Caco-2 (cell line): Measurements from ENCODE around the gene LSM3. TPM values are rescaled to one million over a fixed set of nuclear protein-coding genes. Genes with fewer than 3 reads are reported as not detected.

ENCODE experiments used
- BruUV-seq: library from RNA; stranded (reverse); fragments of 400-500 nt; replicated peaks from 2 replicates; lab custom pipeline; 2021; lab: Mats Ljungman, UMichigan
- CTCF ChIA-PET: fragments of 300-600 bp; sonication (Branson Sonifier 250); formaldehyde crosslinking; loops from one replicate; lab custom pipeline; 2022; ENCODE audit warnings: antibody characterized with exemption; lab: Charles Lee
- POLR2A ChIA-PET: fragments of 300-600 bp; sonication (Branson Sonifier 250); formaldehyde crosslinking; loops from one replicate; lab custom pipeline; 2022; ENCODE audit warnings: antibody characterized with exemption; lab: Charles Lee
- DNase-seq, 2 experiments: peaks; one replicate each; pipeline versions ENCODE4 v3.0.0 to v3.0.0-alpha.2; 2020 to 2022
- H3K27me3 ChIP-seq: replicated peaks from 2 replicates; pipeline ENCODE4 v1.6.0; 2011; ENCODE audit warnings: low read length; ENCODE audit not compliant: control insufficient read depth, insufficient read depth
- H3K36me3 ChIP-seq: 2 replicates; pipeline ENCODE4 v1.5.1; 2011; ENCODE audit warnings: low read length; ENCODE audit not compliant: control insufficient read depth, insufficient read depth
- H3K4me1 ChIP-seq: fragments of 250-450 bp; sonication (Bioruptor Pico); 2 replicates; pipeline ENCODE4 v1.5.1; 2020; ENCODE audit warnings: mild to moderate bottlenecking
- H3K4me3 ChIP-seq: 2 replicates; pipeline ENCODE4 v1.5.1; 2011; ENCODE audit warnings: low read depth, mild to moderate bottlenecking, control low read depth, low read length
- H3K9me3 ChIP-seq: fragments of 250-450 bp; sonication (Bioruptor Pico); 2 replicates; pipeline ENCODE4 v1.5.1; 2020; ENCODE audit warnings: mild to moderate bottlenecking, moderate library complexity
- H3K27ac Mint-ChIP-seq: one replicate; pipeline ENCODE4 v1.8.0; 2022; ENCODE audit warnings: mixed read lengths; ENCODE audit not compliant: unreplicated experiment
- H3K27me3 Mint-ChIP-seq: one replicate; pipeline ENCODE4 v1.8.0; 2022; ENCODE audit warnings: mixed read lengths; ENCODE audit not compliant: insufficient read depth, unreplicated experiment
- H3K36me3 Mint-ChIP-seq: one replicate; pipeline ENCODE4 v1.8.0; 2022; ENCODE audit warnings: mild to moderate bottlenecking, mixed read lengths; ENCODE audit not compliant: insufficient read depth, unreplicated experiment
- H3K4me1 Mint-ChIP-seq: one replicate; pipeline ENCODE4 v1.8.0; 2022; ENCODE audit warnings: low read depth, mixed read lengths; ENCODE audit not compliant: unreplicated experiment
- H3K4me3 Mint-ChIP-seq: one replicate; pipeline ENCODE4 v1.8.0; 2022; ENCODE audit warnings: mild to moderate bottlenecking, moderate library complexity, mixed read lengths; ENCODE audit not compliant: unreplicated experiment
- H3K9me3 Mint-ChIP-seq: one replicate; pipeline ENCODE4 v1.8.0; 2022; ENCODE audit warnings: mixed read lengths; ENCODE audit not compliant: unreplicated experiment
- intact Hi-C: fragments of 100-400 bp; cut with micrococcal nuclease; formaldehyde crosslinking; loops from one replicate; pipeline ENCODE4 v1.10.0; 2022; ENCODE audit not compliant: unreplicated experiment
- total RNA-seq: library from RNA; stranded (reverse); gene quantifications from 2 replicates; pipeline ENCODE4 v1.2.3, GENCODE V29; 2022
- TF ChIP-seq, protein P1 (sequence below), 2 experiments: fragments of 200-600 bp in 1 of 2; IDR thresholded peaks; 1 replicate in 1 of 2; 2 replicates in 1 of 2; pipeline versions ENCODE4 v1.5.1 to v1.8.0; 2011 to 2022; ENCODE audit warnings: antibody characterized with exemption in 1 of 2, control low read depth in 1 of 2, inconsistent platforms in 1 of 2, low read depth in 1 of 2, low read length in 1 of 2, mild to moderate bottlenecking in 1 of 2, moderate library complexity in 1 of 2; ENCODE audit not compliant: insufficient read depth in 1 of 2, severe bottlenecking in 1 of 2, unreplicated experiment in 1 of 2

LSM3 gene
- total RNA-seq, 1 experiment from 2014 or later: 20.5 TPM

DNA sequence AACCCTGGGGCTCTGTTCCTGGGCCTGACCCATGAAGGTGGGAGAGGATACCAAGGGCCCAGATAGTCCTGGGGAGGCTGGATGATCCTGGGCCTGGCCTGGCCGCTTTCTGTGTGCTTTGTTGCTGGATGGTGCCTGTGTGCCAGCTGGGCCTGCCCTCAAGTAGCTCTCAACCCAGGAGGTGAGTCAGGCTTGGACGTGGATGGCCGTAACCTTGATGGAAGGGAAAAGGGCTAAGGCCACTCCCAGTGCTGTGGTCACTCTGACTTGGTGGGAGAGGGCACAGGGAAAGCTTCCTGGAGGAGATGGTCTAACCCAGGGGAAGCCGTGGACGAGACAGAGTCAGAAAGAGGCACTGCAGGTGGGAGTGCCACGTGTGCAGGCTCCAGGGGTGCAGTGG, 44.3 kb upstream of the LSM3 start:
- ChIA-PET CTCF (no interaction called here), POLR2A (interaction anchor here (1.3 kb wide), 1 partner anchor 9 kb away, joined by 11 read pairs; the partner anchor contains the start of genes CHCHD4 and TMEM43)
- H3K4me3 Mint-ChIP-seq: no peak overlapping the region
- intact Hi-C loops: no loop called here
- no peak overlapping the region for H3K4me3 ChIP-seq
- no peaks in the 10 kb centered on the region for H3K9me3 ChIP-seq
- H3K27me3 Mint-ChIP-seq: no peaks in the 10 kb centered on the region
- H3K4me1 Mint-ChIP-seq: no peaks in the 10 kb centered on the region
- H3K36me3 ChIP-seq: peaks cover 8% of the 10 kb centered on the region
- TF ChIP-seq, protein P1, sequence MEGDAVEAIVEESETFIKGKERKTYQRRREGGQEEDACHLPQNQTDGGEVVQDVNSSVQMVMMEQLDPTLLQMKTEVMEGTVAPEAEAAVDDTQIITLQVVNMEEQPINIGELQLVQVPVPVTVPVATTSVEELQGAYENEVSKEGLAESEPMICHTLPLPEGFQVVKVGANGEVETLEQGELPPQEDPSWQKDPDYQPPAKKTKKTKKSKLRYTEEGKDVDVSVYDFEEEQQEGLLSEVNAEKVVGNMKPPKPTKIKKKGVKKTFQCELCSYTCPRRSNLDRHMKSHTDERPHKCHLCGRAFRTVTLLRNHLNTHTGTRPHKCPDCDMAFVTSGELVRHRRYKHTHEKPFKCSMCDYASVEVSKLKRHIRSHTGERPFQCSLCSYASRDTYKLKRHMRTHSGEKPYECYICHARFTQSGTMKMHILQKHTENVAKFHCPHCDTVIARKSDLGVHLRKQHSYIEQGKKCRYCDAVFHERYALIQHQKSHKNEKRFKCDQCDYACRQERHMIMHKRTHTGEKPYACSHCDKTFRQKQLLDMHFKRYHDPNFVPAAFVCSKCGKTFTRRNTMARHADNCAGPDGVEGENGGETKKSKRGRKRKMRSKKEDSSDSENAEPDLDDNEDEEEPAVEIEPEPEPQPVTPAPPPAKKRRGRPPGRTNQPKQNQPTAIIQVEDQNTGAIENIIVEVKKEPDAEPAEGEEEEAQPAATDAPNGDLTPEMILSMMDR (IDR thresholded peaks at IDR 0.05; ENCODE audit: insufficient read depth in 1 of 2, low read depth in 1 of 2, low read length in 1 of 2, severe bottlenecking in 1 of 2, unreplicated experiment in 1 of 2): no peak
- no TSS peak for BruUV-seq
- H3K9me3 Mint-ChIP-seq: no peaks in the 10 kb centered on the region
- no peak overlapping the region for H3K27ac Mint-ChIP-seq
- no peaks in the 10 kb centered on the region for H3K27me3 ChIP-seq
- no peaks in the 10 kb centered on the region for H3K4me1 ChIP-seq
- no peak for DNase-seq
- peaks cover 37% of the 10 kb centered on the region for H3K36me3 Mint-ChIP-seq

DNA sequence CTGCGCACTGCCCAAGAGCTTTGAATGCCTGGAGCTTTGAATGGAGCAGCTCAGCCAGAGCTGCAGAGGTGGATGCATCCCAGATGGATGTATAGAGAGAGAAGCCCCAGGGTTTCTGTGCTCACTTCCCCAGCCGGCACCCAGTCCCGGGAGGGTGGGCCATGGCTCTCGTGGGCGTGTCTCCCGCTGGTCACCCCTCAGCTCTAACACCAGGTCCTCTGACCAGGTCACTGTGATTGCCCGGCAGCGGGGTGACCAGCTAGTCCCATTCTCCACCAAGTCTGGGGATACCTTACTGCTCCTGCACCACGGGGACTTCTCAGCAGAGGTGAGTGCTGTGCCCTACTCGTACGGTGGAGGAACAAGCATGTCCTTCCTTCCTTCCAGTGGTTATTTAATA, 43.0 kb upstream of the LSM3 start:
- peaks cover 27% of the 10 kb centered on the region for H3K36me3 Mint-ChIP-seq
- DNase-seq: no peak
- no TSS peak for BruUV-seq
- TF ChIP-seq, protein P1 (IDR thresholded peaks at IDR 0.05; ENCODE audit: insufficient read depth in 1 of 2, low read depth in 1 of 2, low read length in 1 of 2, severe bottlenecking in 1 of 2, unreplicated experiment in 1 of 2): no peak
- H3K27me3 Mint-ChIP-seq: no peaks in the 10 kb centered on the region
- ChIA-PET CTCF (interaction anchor here (0.7 to 1.3 kb wide), 2 partner anchors 9 to 11 kb away, joined by 3 read pairs; partner anchors contain the start of genes CHCHD4 and TMEM43), POLR2A (no interaction called here)
- intact Hi-C loops: no loop called here
- H3K27me3 ChIP-seq: no peaks in the 10 kb centered on the region
- H3K36me3 ChIP-seq: peaks cover 4% of the 10 kb centered on the region
- H3K27ac Mint-ChIP-seq: no peak overlapping the region
- no peaks in the 10 kb centered on the region for H3K9me3 ChIP-seq
- H3K9me3 Mint-ChIP-seq: no peaks in the 10 kb centered on the region
- no peaks in the 10 kb centered on the region for H3K4me1 Mint-ChIP-seq
- no peaks in the 10 kb centered on the region for H3K4me1 ChIP-seq
- no peak overlapping the region for H3K4me3 Mint-ChIP-seq
- H3K4me3 ChIP-seq: no peak overlapping the region

DNA sequence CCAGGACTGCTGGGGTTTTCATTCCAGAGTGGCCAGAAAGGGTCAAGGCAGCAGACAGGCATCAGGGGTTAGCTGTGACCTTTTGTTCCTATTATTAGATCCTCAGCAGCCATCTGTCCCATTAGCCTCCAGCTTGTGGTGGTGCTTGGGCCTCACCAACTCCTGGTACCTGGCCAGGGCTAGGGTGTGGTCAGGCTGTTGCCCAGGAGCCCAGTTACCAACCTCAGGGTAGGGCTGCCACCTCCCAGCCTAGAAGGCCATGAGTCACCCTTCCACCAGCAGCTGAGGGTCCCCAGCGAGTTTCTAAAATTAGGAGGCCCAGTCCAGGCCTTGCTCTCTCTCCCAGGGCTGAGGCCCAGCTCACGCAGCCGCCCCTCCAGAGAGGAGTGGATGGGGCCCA, 41.6 kb upstream of the LSM3 start:
- intact Hi-C loops: no loop called here
- H3K4me1 ChIP-seq: no peaks in the 10 kb centered on the region
- peaks cover 4% of the 10 kb centered on the region; the same call in 1 of the 2 replicates for H3K36me3 ChIP-seq
- no peaks in the 10 kb centered on the region for H3K9me3 ChIP-seq
- Mint-ChIP-seq H3K36me3 (peaks cover 23% of the 10 kb centered on the region), H3K4me1 (no peaks in the 10 kb centered on the region), H3K9me3 (no peaks in the 10 kb centered on the region), H3K4me3 (no peak overlapping the region), H3K27me3 (no peaks in the 10 kb centered on the region), H3K27ac (no peak overlapping the region)
- TF ChIP-seq, protein P1 (IDR thresholded peaks at IDR 0.05; ENCODE audit: insufficient read depth in 1 of 2, low read depth in 1 of 2, low read length in 1 of 2, severe bottlenecking in 1 of 2, unreplicated experiment in 1 of 2): no peak
- BruUV-seq: no TSS peak
- no peak for DNase-seq
- no peaks in the 10 kb centered on the region for H3K27me3 ChIP-seq
- no peak overlapping the region for H3K4me3 ChIP-seq
- CTCF ChIA-PET: no interaction called here
- POLR2A ChIA-PET: no interaction called here
